Measurements from ENCODE around the gene FLNB. TPM values are rescaled to one million over a fixed set of nuclear protein-coding genes. Genes with fewer than 3 reads are reported as not detected.
A peak's percentile ranks its signal among the peaks of the same experiment; 100 is the strongest.

The FLNB gene
- total RNA-seq, 2 donors from 2014 or later = 331 to 408 TPM

DNA sequence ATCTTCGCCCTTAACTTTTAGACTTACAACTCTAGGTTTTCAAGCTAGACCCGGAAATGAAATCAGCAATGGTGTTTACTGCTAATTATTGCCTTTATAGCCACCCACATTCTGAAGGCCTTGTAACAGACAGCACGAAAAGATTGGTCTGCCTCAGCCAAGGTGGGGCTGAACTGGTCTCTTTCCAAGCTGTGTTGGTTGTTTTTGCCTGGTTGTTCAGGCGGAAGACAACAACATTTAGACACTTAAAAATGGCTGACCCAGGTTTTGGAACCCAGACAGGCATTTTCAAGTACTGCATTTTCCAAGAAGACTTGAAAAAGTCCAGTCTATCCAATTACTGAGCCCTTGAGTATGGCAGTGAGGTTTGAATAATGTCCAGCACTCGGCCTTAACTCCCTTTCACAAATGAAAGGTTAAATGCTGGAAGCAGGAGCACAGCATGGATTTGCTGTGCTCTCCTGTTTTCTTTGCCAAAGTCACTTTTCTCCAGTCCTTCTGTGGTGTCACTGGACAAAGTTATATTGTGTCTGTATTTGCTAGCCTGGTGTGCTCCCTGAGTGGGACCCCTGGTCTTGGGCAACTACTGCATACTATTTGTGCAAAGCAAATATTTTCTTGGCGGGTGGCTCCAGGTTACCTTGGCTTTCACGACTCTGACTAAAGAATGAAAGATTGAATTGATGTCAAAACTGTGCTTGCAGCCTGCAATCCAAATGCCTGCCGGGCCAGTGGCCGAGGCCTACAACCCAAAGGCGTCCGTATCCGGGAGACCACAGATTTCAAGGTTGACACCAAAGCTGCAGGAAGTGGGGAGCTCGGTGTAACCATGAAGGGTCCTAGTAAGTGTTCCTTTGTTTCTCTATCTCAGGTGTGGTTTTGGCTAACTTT is 93.5 kb downstream of the FLNB start:
- H3K4me1 ChIP-seq (replicated peaks) = peaks cover 9% of the 10 kb centered on the region
- intact Hi-C loops (cut with DNase I) = no loop called here
- peak overlapping the region; percentile 48 to 68 for H3K27ac ChIP-seq
- TF ChIP-seq POLR2AphosphoS5 (IDR thresholded peaks at IDR 0.05) (peak; percentile 33), POLR2A (IDR thresholded peaks at IDR 0.05) (no peak)
- H3K36me3 ChIP-seq = peaks cover under 1 to 25% of the 10 kb centered on the region in 2 donors
- WGBS = 50% methylated on average over 12 of the region's 13 CpGs
- no peaks in the 10 kb centered on the region for H3K27me3 ChIP-seq (replicated peaks; ENCODE audit: insufficient read depth)
- no peak overlapping the region for H3K4me3 ChIP-seq
- DNase-seq (ENCODE audit: low spot score) = peak; percentile 63
- no peaks in the 10 kb centered on the region for H3K9me3 ChIP-seq

DNA sequence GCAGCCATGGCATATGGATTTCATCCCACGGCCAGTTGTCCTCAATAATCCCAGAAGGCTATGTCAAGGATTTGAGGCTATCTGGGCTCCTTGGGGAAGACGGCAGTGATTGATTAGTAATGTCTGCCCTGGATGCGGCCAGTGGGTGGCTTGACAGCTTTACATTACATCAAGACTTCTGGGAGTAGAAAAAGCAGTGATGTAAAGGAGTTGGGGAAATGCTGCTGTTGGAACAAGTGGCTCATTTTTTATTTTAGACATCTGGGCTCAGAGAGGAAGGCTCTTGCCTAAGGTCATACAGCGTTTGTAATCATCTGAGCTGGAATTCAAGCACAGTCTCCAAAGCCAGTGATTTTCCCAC is 94.1 kb downstream of the FLNB start:
- no peak for DNase-seq (ENCODE audit: low spot score)
- peaks cover 9% of the 10 kb centered on the region for H3K4me1 ChIP-seq (replicated peaks)
- intact Hi-C loops (cut with DNase I) = no loop called here

DNA sequence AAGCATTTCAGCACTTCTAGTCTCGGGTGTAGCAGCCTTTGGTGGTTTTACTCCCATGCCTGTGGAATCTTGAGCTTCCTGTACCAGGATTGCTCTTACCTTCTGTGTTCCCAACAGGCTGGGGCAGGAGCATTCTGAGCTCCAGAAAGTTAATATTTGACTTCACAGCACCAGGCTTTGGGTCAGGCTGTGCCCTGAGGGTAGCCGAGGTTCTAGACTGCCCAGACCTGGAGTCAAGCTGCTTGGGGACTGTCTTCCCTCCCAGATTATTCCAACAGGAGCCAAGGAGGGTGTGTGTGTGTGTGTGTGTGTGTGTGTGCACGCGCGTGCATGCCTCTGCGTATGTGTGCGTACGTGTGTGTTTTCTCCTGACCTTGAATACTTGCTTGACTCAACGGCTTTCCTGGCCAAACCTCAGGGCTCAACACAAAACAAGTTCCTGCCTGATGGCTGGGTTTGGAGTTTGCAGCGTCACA is 94.8 kb downstream of the FLNB start:
- Histone ChIP-seq H3K36me3 (peaks cover 2 to 23% of the 10 kb centered on the region in 2 donors), H3K4me1 (replicated peaks) (peaks cover 9% of the 10 kb centered on the region), H3K27me3 (replicated peaks; ENCODE audit: insufficient read depth) (no peaks in the 10 kb centered on the region), H3K27ac (peak overlapping the region; percentile 48 to 64), H3K9me3 (no peaks in the 10 kb centered on the region), H3K4me3 (no peak overlapping the region)
- peak; percentile 62 for DNase-seq (ENCODE audit: low spot score)
- TF ChIP-seq POLR2A (IDR thresholded peaks at IDR 0.05) (no peak), POLR2AphosphoS5 (IDR thresholded peaks at IDR 0.05) (peak; percentile 55)
- TF ChIP-seq, protein P1, sequence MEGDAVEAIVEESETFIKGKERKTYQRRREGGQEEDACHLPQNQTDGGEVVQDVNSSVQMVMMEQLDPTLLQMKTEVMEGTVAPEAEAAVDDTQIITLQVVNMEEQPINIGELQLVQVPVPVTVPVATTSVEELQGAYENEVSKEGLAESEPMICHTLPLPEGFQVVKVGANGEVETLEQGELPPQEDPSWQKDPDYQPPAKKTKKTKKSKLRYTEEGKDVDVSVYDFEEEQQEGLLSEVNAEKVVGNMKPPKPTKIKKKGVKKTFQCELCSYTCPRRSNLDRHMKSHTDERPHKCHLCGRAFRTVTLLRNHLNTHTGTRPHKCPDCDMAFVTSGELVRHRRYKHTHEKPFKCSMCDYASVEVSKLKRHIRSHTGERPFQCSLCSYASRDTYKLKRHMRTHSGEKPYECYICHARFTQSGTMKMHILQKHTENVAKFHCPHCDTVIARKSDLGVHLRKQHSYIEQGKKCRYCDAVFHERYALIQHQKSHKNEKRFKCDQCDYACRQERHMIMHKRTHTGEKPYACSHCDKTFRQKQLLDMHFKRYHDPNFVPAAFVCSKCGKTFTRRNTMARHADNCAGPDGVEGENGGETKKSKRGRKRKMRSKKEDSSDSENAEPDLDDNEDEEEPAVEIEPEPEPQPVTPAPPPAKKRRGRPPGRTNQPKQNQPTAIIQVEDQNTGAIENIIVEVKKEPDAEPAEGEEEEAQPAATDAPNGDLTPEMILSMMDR (IDR thresholded peaks at IDR 0.05) = no peak
- 41% methylated on average over 10 of the region's 10 CpGs for WGBS
- intact Hi-C loops (cut with DNase I) = no loop called here

More for the DNA sequence above, 94.1 kb downstream of the FLNB start:
- H3K9me3 ChIP-seq = no peaks in the 10 kb centered on the region
- H3K36me3 ChIP-seq = peaks cover 2 to 25% of the 10 kb centered on the region in 2 donors
- WGBS = 68% methylated on average over 4 of the region's 4 CpGs
- H3K27ac ChIP-seq = peak overlapping the region; percentile 48 to 64
- no peaks in the 10 kb centered on the region for H3K27me3 ChIP-seq (replicated peaks; ENCODE audit: insufficient read depth)
- TF ChIP-seq POLR2A (IDR thresholded peaks at IDR 0.05) (no peak), POLR2AphosphoS5 (IDR thresholded peaks at IDR 0.05) (no peak)
- TF ChIP-seq, protein P1 (IDR thresholded peaks at IDR 0.05) = no peak
- no peak overlapping the region for H3K4me3 ChIP-seq

DNA sequence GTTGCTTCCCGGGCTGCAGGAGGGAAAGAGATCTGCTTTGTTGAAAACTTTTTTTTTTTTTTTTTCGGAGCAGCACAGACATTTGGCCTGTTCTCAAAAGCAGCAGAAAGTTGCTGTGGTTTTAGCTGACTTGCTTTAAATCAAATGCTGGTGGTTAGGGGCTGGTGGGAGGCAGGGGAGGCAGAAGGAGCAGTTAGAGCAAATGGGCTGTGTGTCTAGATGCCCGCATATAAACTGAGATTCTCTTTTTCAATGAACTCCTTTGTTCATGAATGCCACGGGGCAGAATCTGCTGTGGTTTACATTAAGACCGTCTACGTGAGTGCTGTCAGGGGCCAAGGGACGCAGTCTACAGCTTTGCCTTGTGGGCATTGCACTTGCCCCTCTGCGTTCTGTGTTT is 95.9 kb downstream of the FLNB start:
- peak overlapping the region; percentile 48 to 64 for H3K27ac ChIP-seq
- intact Hi-C loops (cut with DNase I) = no loop called here
- peaks cover 9% of the 10 kb centered on the region for H3K4me1 ChIP-seq (replicated peaks)
- 45% methylated on average over 8 of the region's 8 CpGs for WGBS
- DNase-seq (ENCODE audit: low spot score) = no peak
- no peaks in the 10 kb centered on the region for H3K27me3 ChIP-seq (replicated peaks; ENCODE audit: insufficient read depth)
- TF ChIP-seq POLR2AphosphoS5 (IDR thresholded peaks at IDR 0.05) (no peak), POLR2A (IDR thresholded peaks at IDR 0.05) (no peak)
- TF ChIP-seq, protein P1 (IDR thresholded peaks at IDR 0.05) = no peak
- H3K4me3 ChIP-seq = no peak overlapping the region
- H3K36me3 ChIP-seq = peaks cover 2 to 18% of the 10 kb centered on the region in 2 donors
- no peaks in the 10 kb centered on the region for H3K9me3 ChIP-seq

- Histone ChIP-seq H3K9me3 (no peaks in the 10 kb centered on the region), H3K4me1 (replicated peaks) (peaks cover 9% of the 10 kb centered on the region), H3K27me3 (replicated peaks; ENCODE audit: insufficient read depth) (no peaks in the 10 kb centered on the region), H3K4me3 (no peak overlapping the region), H3K36me3 (peaks cover 2 to 19% of the 10 kb centered on the region in 2 donors), H3K27ac (peak overlapping the region; percentile 48 to 64)
- intact Hi-C loops (cut with DNase I) = no loop called here
- no peak for DNase-seq (ENCODE audit: low spot score)
- 90% methylated on average over 2 of the region's 2 CpGs for WGBS
- TF ChIP-seq POLR2A (IDR thresholded peaks at IDR 0.05) (no peak), POLR2AphosphoS5 (IDR thresholded peaks at IDR 0.05) (no peak)
- TF ChIP-seq, protein P1 (IDR thresholded peaks at IDR 0.05) = no peak
Measured at GRCh38 chr3:58104712-58105111, 96.5 kb downstream of the FLNB start.

Data from prostate gland (tissue), 2 donors.